Upper lobe of left lung (tissue), 6 donors: Measurements from ENCODE around the gene PPP1R12C. TPM values are rescaled to one million over a fixed set of nuclear protein-coding genes. Genes with fewer than 3 reads are reported as not detected.
A peak's percentile ranks its signal among the peaks of the same experiment; 100 is the strongest.

Source experiments
- ATAC-seq, 2 donors: fragments of 200-7000 bp; cut with Tn5 transposase; one replicate each; pipeline ENCODE4 v1.9.1; 2022; ENCODE audit warnings: mild to moderate bottlenecking in 2 of 2, moderate library complexity in 2 of 2; ENCODE audit not compliant: low FRiP score in 2 of 2
- DNase-seq, 2 donors: peaks; one replicate each; pipeline ENCODE4 v3.0.0-alpha.2; 2019 to 2020
- H3K27ac ChIP-seq, 4 donors: fragments of 200-600 bp; sonication (generic); one replicate each; pipeline ENCODE4 v1.5.1; 2016 to 2019
- H3K27me3 ChIP-seq, 4 donors: fragments of 200-600 bp; sonication (generic); one replicate each; pipeline ENCODE4 v1.5.1; 2017 to 2019
- H3K36me3 ChIP-seq, 4 donors: fragments of 200-600 bp; sonication (generic); one replicate each; pipeline ENCODE4 v1.5.1; 2016 to 2019
- H3K4me1 ChIP-seq, 4 donors: fragments of 200-600 bp; sonication (generic); one replicate each; pipeline ENCODE4 v1.5.1; 2018 to 2019
- H3K4me3 ChIP-seq, 4 donors: fragments of 200-600 bp; sonication (generic); one replicate each; pipeline ENCODE4 v1.5.1; 2017 to 2019; ENCODE audit warnings: mild to moderate bottlenecking in 2 of 4, moderate library complexity in 1 of 4
- H3K9me3 ChIP-seq, 4 donors: fragments of 200-600 bp; sonication (generic); one replicate each; pipeline ENCODE4 v1.5.1; 2018 to 2019
- EP300 ChIP-seq, 4 donors: sonication (generic); formaldehyde crosslinking; IDR thresholded peaks; one replicate each; pipeline ENCODE4 v1.5.1; 2017; ENCODE audit warnings: antibody characterized with exemption in 4 of 4, control low read depth in 2 of 4
- POLR2A ChIP-seq, 4 donors: fragments of 450-650 bp; IDR thresholded peaks; one replicate each; pipeline ENCODE4 v1.5.1; 2016 to 2017; ENCODE audit warnings: antibody characterized with exemption in 4 of 4, mild to moderate bottlenecking in 2 of 4
- POLR2AphosphoS5 ChIP-seq, 2 donors: sonication (generic); formaldehyde crosslinking; IDR thresholded peaks; one replicate each; pipeline ENCODE4 v1.5.1; 2017; ENCODE audit warnings: antibody characterized with exemption in 2 of 2
- WGBS, 2 donors: methylation state at CpG; one replicate each; pipeline ENCODE4 v1.1.5; 2017 to 2018; 5-methylcytosine and 5-hydroxymethylcytosine counted together
- total RNA-seq, 6 donors: library from RNA; depleted of rRNA in 4 of 6; stranded (reverse); fragments of >200 nt in 4 of 6; gene quantifications; one replicate each; pipeline versions ENCODE4 v1.1.0 to v1.2.1, GENCODE V29; 2016 to 2021
- TF ChIP-seq, protein P1 (sequence below), 6 experiments: fragments of 450-650 bp in 4 of 6; fragments of 200-600 bp in 2 of 6; sonication (generic) in 2 of 6; IDR thresholded peaks; one replicate each; pipeline ENCODE4 v1.5.1; 2016 to 2019; ENCODE audit warnings: antibody characterized with exemption in 6 of 6
- donor health status: DM: no; HTN: no; CAD: no; lungs with moderate emphysema.
- donor health status: DM: no; HTN: yes; CAD: no; lungs with severe emphysema.

Gene PPP1R12C
- total RNA-seq, 6 donors from 2014 or later = 99.6 to 369 (median 158) TPM

DNA sequence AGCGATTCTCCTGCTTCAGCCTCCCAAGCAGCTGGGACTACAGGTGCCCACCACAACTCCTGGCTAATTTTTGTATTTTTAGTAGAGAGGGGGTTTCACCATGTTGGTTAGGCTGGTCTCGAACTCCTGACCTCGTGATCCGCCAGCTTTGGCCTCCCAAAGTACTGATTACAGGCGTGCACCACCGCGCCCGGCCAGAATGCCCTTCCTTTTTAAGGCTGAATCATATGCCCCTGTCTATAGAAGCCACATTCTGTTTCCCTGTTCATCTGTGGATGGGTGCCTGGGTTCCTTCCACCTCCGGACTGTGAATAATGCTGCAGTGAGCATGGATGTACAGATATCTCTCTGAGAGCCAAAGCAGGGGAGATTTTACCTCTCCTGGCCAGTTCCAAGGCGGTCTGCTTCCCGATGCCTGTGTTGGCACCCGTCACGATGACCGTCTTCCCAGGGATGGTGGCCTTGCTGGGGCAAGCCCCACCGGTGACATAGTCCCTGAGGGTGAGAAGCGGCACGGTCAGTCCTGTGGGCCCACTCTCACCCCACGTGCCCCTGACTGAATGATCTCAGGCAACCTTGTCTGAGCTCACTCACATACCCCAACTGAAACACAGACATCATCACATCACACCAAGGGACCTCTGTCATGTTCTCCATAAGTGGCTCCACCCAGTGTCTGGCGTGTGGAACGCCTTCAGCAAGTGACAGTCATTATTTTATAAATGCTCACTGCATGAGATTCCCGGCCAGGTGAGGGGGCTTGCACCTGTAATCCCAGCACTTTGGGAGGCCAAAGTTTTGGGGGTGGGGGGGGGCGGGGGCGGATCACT lies 58.4 kb downstream of the PPP1R12C start:
- peaks cover 10 to 51% (median 39%) of the 10 kb centered on the region in 4 donors for H3K36me3 ChIP-seq
- no peak for DNase-seq
- peaks cover 6 to 18% (median 9%) of the 10 kb centered on the region in 4 donors for H3K4me1 ChIP-seq
- no peak for ATAC-seq
- no peak overlapping the region for H3K27ac ChIP-seq
- TF ChIP-seq, protein P1, sequence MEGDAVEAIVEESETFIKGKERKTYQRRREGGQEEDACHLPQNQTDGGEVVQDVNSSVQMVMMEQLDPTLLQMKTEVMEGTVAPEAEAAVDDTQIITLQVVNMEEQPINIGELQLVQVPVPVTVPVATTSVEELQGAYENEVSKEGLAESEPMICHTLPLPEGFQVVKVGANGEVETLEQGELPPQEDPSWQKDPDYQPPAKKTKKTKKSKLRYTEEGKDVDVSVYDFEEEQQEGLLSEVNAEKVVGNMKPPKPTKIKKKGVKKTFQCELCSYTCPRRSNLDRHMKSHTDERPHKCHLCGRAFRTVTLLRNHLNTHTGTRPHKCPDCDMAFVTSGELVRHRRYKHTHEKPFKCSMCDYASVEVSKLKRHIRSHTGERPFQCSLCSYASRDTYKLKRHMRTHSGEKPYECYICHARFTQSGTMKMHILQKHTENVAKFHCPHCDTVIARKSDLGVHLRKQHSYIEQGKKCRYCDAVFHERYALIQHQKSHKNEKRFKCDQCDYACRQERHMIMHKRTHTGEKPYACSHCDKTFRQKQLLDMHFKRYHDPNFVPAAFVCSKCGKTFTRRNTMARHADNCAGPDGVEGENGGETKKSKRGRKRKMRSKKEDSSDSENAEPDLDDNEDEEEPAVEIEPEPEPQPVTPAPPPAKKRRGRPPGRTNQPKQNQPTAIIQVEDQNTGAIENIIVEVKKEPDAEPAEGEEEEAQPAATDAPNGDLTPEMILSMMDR (IDR thresholded peaks at IDR 0.05) = no peak
- TF ChIP-seq POLR2A (IDR thresholded peaks at IDR 0.05) (no peak), POLR2AphosphoS5 (IDR thresholded peaks at IDR 0.05) (no peak), EP300 (IDR thresholded peaks at IDR 0.05) (no peak)
- no peak overlapping the region for H3K4me3 ChIP-seq
- H3K27me3 ChIP-seq = no peaks in the 10 kb centered on the region
- no peaks in the 10 kb centered on the region for H3K9me3 ChIP-seq
- WGBS, 2 donors = 94 to 96% methylated on average over 22 to 23 of the region's 23 CpGs

DNA sequence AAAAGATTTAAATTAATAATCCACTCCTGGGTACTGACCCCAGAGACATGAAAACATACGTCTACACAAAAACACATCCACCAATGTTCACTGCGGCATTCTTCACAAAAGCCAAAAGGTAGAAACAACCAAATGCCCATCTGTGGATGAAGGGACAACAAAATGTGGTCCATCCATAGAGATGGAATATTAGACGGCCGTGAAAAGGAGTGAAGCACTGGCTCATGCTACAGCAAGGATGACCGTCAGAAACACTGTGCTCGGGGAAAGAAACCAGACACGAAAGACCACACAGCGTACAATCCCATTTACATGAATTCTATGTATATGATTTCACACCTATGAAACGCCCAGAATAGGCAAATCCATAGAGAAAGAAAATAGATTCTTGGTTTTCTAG lies 60.6 kb downstream of the PPP1R12C start:
- Histone ChIP-seq H3K27ac (no peak overlapping the region), H3K9me3 (no peaks in the 10 kb centered on the region), H3K4me1 (peaks cover under 1 to 4% (median 2%) of the 10 kb centered on the region in 4 donors), H3K36me3 (peaks cover 14 to 70% (median 54%) of the 10 kb centered on the region in 4 donors), H3K4me3 (no peak overlapping the region), H3K27me3 (no peaks in the 10 kb centered on the region)
- 98 to 99% methylated on average over 9 of the region's 9 CpGs for WGBS, 2 donors
- TF ChIP-seq, protein P1 (IDR thresholded peaks at IDR 0.05) = no peak
- no peak for TF ChIP-seq POLR2A (IDR thresholded peaks at IDR 0.05)
- no peak for ATAC-seq
- no peak for DNase-seq

DNA sequence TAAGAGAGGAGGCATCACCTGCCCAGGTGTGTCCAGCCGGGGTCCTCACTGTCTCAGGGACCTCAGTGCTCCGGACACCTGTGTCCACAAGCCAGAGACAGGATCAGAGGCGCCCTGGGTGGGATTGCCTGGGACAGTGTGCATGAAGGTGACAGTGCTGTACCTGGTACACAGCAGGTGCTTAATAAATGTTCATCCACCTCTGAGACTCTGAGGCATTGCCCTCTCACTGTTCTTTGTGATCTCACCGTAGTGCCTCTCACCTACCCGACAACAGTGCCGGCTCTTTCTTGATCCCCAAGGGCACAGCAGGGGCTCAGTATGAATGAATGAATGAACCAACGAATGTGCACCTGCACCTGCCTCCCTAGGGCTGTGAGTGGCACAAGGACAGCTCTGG lies 63.7 kb downstream of the PPP1R12C start:
- TF ChIP-seq EP300 (IDR thresholded peaks at IDR 0.05) (no peak), POLR2AphosphoS5 (IDR thresholded peaks at IDR 0.05) (no peak), POLR2A (IDR thresholded peaks at IDR 0.05) (no peak)
- TF ChIP-seq, protein P1 (IDR thresholded peaks at IDR 0.05) = no peak
- no peaks in the 10 kb centered on the region for H3K9me3 ChIP-seq
- no peak overlapping the region for H3K27ac ChIP-seq
- H3K36me3 ChIP-seq = peaks cover 14 to 86% (median 66%) of the 10 kb centered on the region in 4 donors
- no peaks in the 10 kb centered on the region for H3K27me3 ChIP-seq
- H3K4me3 ChIP-seq = no peak overlapping the region
- H3K4me1 ChIP-seq = no peaks in the 10 kb centered on the region
- DNase-seq = no peak
- ATAC-seq = peak in 1 of 2 donors; percentile 45
- 95 to 98% methylated on average over 7 of the region's 7 CpGs for WGBS, 2 donors

DNA sequence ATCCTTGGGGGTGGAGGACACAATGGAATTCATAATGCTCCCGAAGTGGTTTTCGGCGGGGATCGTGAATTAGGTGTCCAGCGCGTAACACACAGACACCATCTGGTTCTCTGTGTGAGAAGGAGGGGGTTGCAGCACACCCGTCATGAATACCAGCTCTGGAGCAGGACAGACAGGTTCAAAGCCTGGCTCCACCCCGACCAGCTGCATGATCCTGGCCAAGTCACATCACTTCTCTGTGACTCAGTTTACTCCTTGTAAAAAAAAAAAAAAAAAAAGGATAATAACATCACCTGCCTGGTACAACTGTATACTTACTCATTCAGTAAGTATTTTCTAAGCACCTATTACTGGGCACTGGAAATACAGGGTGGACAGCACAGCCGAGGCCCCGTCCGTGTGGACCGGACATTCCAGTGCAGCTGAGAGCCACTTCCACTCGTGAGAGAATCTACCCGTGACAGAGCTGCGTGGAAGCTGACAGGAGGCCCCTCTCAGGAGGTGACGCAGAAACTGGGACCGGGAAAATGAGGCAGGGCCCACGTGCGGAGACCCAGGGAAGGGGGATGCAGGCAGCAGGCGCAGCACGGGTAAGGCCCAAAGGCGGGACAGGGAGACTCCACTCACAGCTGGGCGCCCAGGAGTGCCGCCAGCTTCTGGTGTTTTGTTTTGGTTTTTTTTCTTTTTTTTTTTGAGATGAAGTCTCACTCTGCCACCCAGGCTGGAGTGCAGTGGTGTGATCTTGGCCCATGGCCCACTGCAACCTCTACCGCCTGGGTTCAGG lies 66.5 kb downstream of the PPP1R12C start:
- TF ChIP-seq EP300 (IDR thresholded peaks at IDR 0.05) (no peak), POLR2A (IDR thresholded peaks at IDR 0.05) (no peak), POLR2AphosphoS5 (IDR thresholded peaks at IDR 0.05) (no peak)
- TF ChIP-seq, protein P1 (IDR thresholded peaks at IDR 0.05) = no peak
- Histone ChIP-seq H3K4me1 (no peaks in the 10 kb centered on the region), H3K36me3 (peaks cover 33 to 86% (median 69%) of the 10 kb centered on the region in 4 donors), H3K27ac (no peak overlapping the region), H3K4me3 (no peak overlapping the region), H3K27me3 (no peaks in the 10 kb centered on the region), H3K9me3 (no peaks in the 10 kb centered on the region)
- 95 to 96% methylated on average over 25 of the region's 25 CpGs for WGBS, 2 donors
- ATAC-seq (no peak), DNase-seq (no peak)
